GM12864 (cell line): ENCODE measurements around the gene MYOCD.

ENCODE experiments used
- DNase-seq: peaks from one replicate; pipeline ENCODE4 v3.0.0-alpha.2; 2011; ENCODE audit warnings: low read depth
- H3K4me3 ChIP-seq: 2 replicates; pipeline ENCODE4 v1.5.1; 2011; ENCODE audit warnings: mild to moderate bottlenecking, low read depth, low read length, control low read depth
- TF ChIP-seq, protein P1 (sequence below): IDR thresholded peaks from 2 replicates; pipeline ENCODE4 v1.5.1; 2011; ENCODE audit warnings: low read depth, mild to moderate bottlenecking, moderate library complexity, low read length, control low read depth, inconsistent platforms; ENCODE audit errors: missing control alignments

Gene MYOCD

DNA sequence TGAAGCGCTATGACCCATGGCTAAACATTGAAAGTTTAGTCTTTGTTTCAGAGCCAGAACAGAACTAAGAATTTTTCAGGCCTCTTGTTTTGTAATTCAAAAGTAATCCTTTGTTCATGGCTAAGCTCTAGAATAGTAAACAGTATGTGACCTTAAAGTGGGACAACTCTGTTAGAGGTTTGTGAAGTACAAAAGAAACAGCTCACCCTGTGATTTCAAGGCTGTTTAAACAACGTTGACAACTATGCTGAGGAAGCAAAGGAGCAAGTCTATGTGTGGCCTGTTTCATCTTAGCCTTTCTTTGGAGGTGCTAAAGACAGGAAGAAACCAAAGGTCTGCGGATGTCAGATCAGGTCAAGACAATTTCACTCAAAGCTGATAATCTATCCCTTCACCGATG is 40.4 kb downstream of the MYOCD start:
- no peak overlapping the region for H3K4me3 ChIP-seq
- no peak for DNase-seq
- TF ChIP-seq, protein P1, sequence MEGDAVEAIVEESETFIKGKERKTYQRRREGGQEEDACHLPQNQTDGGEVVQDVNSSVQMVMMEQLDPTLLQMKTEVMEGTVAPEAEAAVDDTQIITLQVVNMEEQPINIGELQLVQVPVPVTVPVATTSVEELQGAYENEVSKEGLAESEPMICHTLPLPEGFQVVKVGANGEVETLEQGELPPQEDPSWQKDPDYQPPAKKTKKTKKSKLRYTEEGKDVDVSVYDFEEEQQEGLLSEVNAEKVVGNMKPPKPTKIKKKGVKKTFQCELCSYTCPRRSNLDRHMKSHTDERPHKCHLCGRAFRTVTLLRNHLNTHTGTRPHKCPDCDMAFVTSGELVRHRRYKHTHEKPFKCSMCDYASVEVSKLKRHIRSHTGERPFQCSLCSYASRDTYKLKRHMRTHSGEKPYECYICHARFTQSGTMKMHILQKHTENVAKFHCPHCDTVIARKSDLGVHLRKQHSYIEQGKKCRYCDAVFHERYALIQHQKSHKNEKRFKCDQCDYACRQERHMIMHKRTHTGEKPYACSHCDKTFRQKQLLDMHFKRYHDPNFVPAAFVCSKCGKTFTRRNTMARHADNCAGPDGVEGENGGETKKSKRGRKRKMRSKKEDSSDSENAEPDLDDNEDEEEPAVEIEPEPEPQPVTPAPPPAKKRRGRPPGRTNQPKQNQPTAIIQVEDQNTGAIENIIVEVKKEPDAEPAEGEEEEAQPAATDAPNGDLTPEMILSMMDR = no peak

DNA sequence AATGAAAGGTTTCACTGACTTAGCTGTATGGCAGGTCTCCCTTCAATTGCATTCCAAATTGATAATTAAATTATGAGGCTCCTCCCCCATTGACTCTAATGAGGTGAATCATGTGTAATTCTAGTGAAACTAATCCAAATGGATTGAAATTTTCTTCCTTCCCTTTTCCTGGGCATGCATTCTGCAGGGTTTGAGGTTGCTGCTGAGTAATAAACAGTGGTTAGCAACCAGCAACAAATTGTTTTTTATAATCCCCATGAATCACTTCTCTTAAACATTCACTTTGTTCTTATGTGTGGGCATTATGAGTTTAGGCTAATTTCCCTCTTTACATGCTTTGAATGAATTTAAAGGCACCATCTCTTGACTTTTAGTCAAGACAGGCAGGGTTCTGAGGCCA is 43.4 kb downstream of the MYOCD start:
- TF ChIP-seq, protein P1 = no peak
- H3K4me3 ChIP-seq = no peak overlapping the region
- no peak for DNase-seq

DNA sequence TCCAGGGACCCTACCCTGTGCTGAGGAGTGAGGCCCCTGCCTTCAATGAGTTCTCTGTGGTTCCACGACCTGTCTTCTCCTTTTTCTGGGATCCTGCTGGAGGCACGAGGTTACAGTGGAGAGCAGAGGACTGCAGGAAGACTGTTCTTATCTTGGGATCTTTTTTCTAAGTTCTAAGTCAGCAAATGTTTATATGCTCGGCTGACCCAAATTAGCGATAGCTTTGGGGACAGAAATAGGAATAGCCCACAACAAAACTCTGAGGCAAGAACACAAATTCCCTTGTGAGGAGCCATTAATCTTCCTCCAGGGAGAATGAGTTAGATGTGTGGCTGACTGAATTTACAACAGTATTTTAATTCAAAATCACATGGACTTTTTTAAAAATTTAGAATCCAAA is 46.7 kb downstream of the MYOCD start:
- DNase-seq = no peak
- TF ChIP-seq, protein P1 = no peak
- no peak overlapping the region for H3K4me3 ChIP-seq

DNA sequence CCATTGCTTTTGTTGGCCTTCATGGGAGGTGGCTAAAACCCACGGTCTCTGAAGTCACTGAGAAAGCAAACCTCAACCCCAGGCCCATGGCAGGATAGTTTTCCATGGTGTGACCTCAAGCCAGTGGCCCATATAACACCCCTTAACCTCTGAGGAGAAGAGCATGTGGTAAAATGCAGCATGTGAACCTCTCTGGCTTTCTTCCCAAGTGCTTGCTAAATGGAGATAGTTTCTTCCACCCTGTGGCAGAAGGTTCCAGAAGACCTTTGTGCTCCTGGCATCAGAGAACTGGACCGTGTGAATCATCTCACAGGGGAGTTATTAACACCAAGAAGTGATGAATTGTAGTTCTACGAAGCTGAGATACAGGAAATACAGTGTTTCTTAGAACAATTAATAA is 47.3 kb downstream of the MYOCD start:
- TF ChIP-seq, protein P1 = no peak
- no peak overlapping the region for H3K4me3 ChIP-seq
- DNase-seq = no peak

DNA sequence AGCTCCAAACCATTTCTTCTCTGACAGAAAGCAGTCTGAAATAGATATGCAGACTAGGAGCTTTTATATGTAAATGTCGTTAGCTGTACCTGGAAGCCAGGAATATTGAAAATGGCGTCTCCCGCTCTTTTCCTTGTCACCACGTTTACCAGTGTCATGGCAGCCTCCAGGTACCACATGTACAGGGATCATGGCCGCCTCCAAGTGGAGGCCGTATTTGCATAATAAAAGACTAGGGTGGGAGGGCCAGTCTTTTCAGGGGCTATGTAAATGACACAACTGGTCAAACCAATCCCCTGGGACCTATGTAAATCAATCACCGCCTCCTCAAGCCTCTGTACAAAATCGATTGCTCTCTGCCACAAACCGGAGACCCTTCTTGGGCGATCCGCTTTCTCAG is 54.3 kb downstream of the MYOCD start:
- TF ChIP-seq, protein P1 = no peak
- no peak for DNase-seq
- no peak overlapping the region for H3K4me3 ChIP-seq

DNA sequence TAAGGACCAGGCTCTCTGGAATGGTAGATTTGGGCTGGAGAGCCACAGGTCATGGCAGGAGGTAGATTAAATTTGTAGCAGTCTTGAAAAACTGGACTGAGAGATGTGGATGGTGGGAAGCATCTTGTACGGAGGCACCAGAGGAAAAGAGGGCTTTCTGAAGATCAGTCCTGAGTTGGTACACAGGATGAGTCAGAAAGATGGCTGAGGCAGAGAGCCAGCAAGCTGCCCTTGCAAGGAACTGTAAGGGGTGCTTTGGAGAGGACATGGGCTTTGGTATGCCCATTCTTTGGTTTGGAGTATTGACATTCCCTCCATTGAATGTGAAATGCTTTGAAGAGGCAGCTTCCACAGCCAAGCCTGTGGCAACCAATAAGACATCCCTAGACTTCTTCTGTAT is 55.9 kb downstream of the MYOCD start:
- H3K4me3 ChIP-seq = no peak overlapping the region
- TF ChIP-seq, protein P1 = no peak
- DNase-seq = no peak

DNA sequence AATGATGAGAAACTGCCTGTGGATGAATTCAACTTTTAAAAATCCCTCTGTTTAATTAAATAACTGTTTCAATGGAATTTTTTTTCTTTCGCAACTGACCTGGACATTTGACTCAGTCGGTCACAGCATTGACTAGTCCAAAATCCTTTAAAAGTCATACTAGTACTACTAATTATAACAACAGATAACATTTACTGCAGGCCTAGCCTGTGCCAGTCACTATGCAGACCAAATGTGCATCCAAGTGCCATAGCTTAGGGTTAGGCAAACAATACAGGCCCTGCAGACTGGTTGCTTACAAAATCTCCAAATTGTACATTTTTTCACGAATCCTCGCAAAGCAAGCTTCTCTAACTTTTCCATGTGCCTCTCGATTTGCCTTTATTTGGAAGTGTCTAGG is 56.6 kb downstream of the MYOCD start:
- DNase-seq = no peak
- no peak overlapping the region for H3K4me3 ChIP-seq
- TF ChIP-seq, protein P1 = no peak
